Posterior cingulate gyrus (tissue), 11 donors: ENCODE measurements around the gene PPP4R4.

Experiments
- DNase-seq, 10 donors: peaks; one replicate each; pipeline versions ENCODE4 v3.0.0 to v3.0.0-alpha.2; 2020 to 2021; ENCODE audit warnings: mixed read lengths in 3 of 10
- intact Hi-C: fragments of 100-400 bp; cut with DNase I; formaldehyde crosslinking; loops from one replicate; pipeline ENCODE4 v1.15.1; 2023

The PPP4R4 gene

GRCh38 chr14:94322648-94323570 lies 148.8 kb downstream of the PPP4R4 start, which contains the start of gene SERPINA6:
TSS of gene SERPINA6 (minus strand) at chr14:94323336. CDS start at chr14:94314648, 8,688 bp downstream.
- no peak for DNase-seq
- intact Hi-C loops: no loop called here

- DNase-seq: no peak
- intact Hi-C loops: no loop called here
These were observed 154.1 kb downstream of the PPP4R4 start for GRCh38 chr14:94328196-94328595.
